Neural cell (in vitro differentiated cells): ENCODE data around the gene RPGRIP1L. TPM values are rescaled to one million over a fixed set of nuclear protein-coding genes. Genes with fewer than 3 reads are reported as not detected.

ENCODE experiments used
- H2AFZ ChIP-seq: fragments of 200-600, 300-800 bp; sonication (generic), shearing (Covaris generic); 2 replicates; pipeline ENCODE4 v1.6.0; 2014; ENCODE audit warnings: low read depth, mild to moderate bottlenecking, antibody characterized with exemption, low read length, moderate library complexity
- H3F3A ChIP-seq: fragments of 200-600 bp; shearing (Covaris generic); 2 replicates; pipeline ENCODE4 v1.6.1; 2016; ENCODE audit warnings: mild to moderate bottlenecking, moderate library complexity, mixed read lengths, antibody characterized with exemption, low read length; ENCODE audit not compliant: insufficient read depth, poor library complexity, severe bottlenecking
- H3K27ac ChIP-seq: fragments of 200-600, 300-800 bp; sonication (generic), shearing (Covaris generic); 2 replicates; pipeline ENCODE4 v1.5.1; 2014; ENCODE audit warnings: mild to moderate bottlenecking, low read length, moderate library complexity
- H3K27me3 ChIP-seq: fragments of 300-800, 200-600 bp; sonication (generic), shearing (Covaris generic); 2 replicates; pipeline ENCODE4 v1.6.0; 2014; ENCODE audit warnings: mild to moderate bottlenecking, low read depth, low read length, moderate library complexity; ENCODE audit not compliant: insufficient read depth
- H3K36me3 ChIP-seq: fragments of 300-800, 200-600 bp; sonication (generic), shearing (Covaris generic); 2 replicates; pipeline ENCODE4 v1.5.1; 2014; ENCODE audit warnings: mild to moderate bottlenecking, antibody characterized with exemption, low read length, moderate library complexity; ENCODE audit not compliant: insufficient read depth
- H3K4me2 ChIP-seq: fragments of 300-800, 200-600 bp; sonication (generic), shearing (Covaris generic); 2 replicates; pipeline ENCODE4 v1.6.0; 2014; ENCODE audit warnings: mild to moderate bottlenecking, low read length
- H3K4me3 ChIP-seq: fragments of 300-800, 200-600 bp; sonication (generic), shearing (Covaris generic); 2 replicates; pipeline ENCODE4 v1.5.1; 2014; ENCODE audit warnings: mild to moderate bottlenecking, low read length, moderate library complexity
- H3K79me2 ChIP-seq: fragments of 200-600 bp; shearing (Covaris generic); replicated peaks from 2 replicates; pipeline ENCODE4 v1.6.0; 2014; ENCODE audit warnings: mild to moderate bottlenecking, low read length, moderate library complexity; ENCODE audit not compliant: insufficient read depth
- H3K9ac ChIP-seq: fragments of 300-800, 200-600 bp; sonication (generic), shearing (Covaris generic); 2 replicates; pipeline ENCODE4 v1.6.1; 2016; ENCODE audit warnings: mild to moderate bottlenecking, low read length, mixed read lengths
- H3K9me2 ChIP-seq: fragments of 200-600 bp; shearing (Covaris generic); 2 replicates; pipeline ENCODE4 v1.6.1; 2016; ENCODE audit warnings: mild to moderate bottlenecking, low read length, mixed read lengths; ENCODE audit not compliant: insufficient read depth
- H3K9me3 ChIP-seq: fragments of 200-600, 300-800 bp; sonication (generic), shearing (Covaris generic); 2 replicates; pipeline ENCODE4 v1.6.1; 2016; ENCODE audit warnings: mild to moderate bottlenecking, mixed run types, low read length, moderate library complexity, mixed read lengths
- H4K20me1 ChIP-seq: fragments of 200-600 bp; shearing (Covaris generic); 2 replicates; pipeline ENCODE4 v1.6.1; 2016; ENCODE audit warnings: mild to moderate bottlenecking, mixed run types; ENCODE audit not compliant: insufficient read depth
- EP300 ChIP-seq: fragments of 450-650 bp; conservative IDR thresholded peaks from 2 replicates; pipeline ENCODE4 v1.6.1; 2014; ENCODE audit warnings: antibody characterized with exemption, mild to moderate bottlenecking, moderate library complexity; ENCODE audit not compliant: poor library complexity, severe bottlenecking
- EZH2 ChIP-seq: fragments of 200-600, 300-800 bp; shearing (Covaris generic), sonication (generic); IDR thresholded peaks from 2 replicates; pipeline ENCODE4 v1.6.1; 2014; ENCODE audit warnings: antibody characterized with exemption, low read length, borderline replicate concordance, mild to moderate bottlenecking; ENCODE audit not compliant: insufficient read depth, poor library complexity, severe bottlenecking
- MXI1 ChIP-seq: fragments of 450-650 bp; conservative IDR thresholded peaks from 2 replicates; pipeline ENCODE4 v1.6.1; 2014; ENCODE audit warnings: antibody characterized with exemption, mild to moderate bottlenecking; ENCODE audit not compliant: poor library complexity, severe bottlenecking
- POLR2AphosphoS5 ChIP-seq: IDR thresholded peaks from 2 replicates; pipeline ENCODE4 v1.6.1; 2012
- RAD21 ChIP-seq: fragments of 450-650 bp; conservative IDR thresholded peaks from 2 replicates; pipeline ENCODE4 v1.6.1; 2014; ENCODE audit warnings: antibody characterized with exemption, mild to moderate bottlenecking, moderate library complexity
- SMC3 ChIP-seq: fragments of 450-650 bp; conservative IDR thresholded peaks from 2 replicates; pipeline ENCODE4 v1.6.1; 2014; ENCODE audit warnings: antibody characterized with exemption, mild to moderate bottlenecking, moderate library complexity; ENCODE audit not compliant: poor library complexity
- TAF1 ChIP-seq: IDR thresholded peaks from 2 replicates; pipeline ENCODE4 v1.6.1; 2012; ENCODE audit warnings: low read depth
- polyA plus RNA-seq: library from polyadenylated mRNA; depleted of rRNA; stranded (reverse); fragments of >200 nt; gene quantifications from 2 replicates; pipeline ENCODE4 v1.2.3, GENCODE V29; 2014
- TF ChIP-seq, protein P1 (sequence below): fragments of 450-650 bp; IDR thresholded peaks from 2 replicates; pipeline ENCODE4 v1.5.1; 2014; ENCODE audit warnings: antibody characterized with exemption, mild to moderate bottlenecking, moderate library complexity; ENCODE audit not compliant: poor library complexity, severe bottlenecking
- TF ChIP-seq, protein P2 (sequence below): IDR thresholded peaks from 2 replicates; pipeline ENCODE4 v1.6.1; 2012; ENCODE audit warnings: borderline replicate concordance

RPGRIP1L gene
- polyA plus RNA-seq, 1 donor from 2014 or later = 24.6 TPM

DNA sequence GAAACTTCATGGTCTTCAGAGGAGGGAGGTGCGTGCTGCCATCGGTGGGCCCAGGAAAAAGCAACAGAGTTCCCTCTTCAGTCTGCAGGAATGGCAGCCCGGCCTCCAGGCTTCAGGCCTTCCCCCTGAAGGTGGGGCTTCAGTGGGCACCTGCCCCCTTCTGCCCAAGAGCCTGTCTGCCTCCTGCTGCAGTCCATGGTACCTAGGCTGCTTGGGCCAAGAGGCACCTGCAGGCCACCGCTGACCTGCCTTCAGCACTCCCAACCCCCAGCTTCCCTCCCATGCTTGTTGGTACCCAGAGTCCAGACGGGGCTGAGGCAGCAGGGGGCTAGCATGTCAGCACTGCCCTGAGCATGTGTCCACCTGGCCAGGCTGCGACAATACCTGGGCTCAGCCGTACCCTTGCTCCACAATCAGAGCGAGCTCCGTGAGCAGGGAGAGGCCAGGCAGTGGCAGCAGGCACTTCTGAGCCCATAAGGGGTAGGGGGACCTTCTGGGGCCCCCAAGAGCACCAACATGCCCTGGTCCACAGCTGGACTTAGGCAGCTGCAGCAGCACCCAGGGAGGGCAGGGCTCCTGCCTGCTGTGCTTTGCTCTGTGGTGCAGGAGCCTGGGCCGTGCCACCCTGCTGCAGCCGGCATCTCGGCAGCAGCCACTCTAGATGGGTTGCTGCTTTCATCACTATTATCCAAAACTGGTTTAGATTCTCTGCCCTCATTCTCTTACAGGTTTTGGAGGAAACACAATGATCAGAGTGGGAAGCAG is 123.4 kb downstream of the RPGRIP1L start:
- Histone ChIP-seq H3K4me2 (no peak overlapping the region), H3K9me2 (no peaks in the 10 kb centered on the region), H3K36me3 (no peaks in the 10 kb centered on the region), H4K20me1 (no peaks in the 10 kb centered on the region), H3K27ac (no peak overlapping the region), H3F3A (no peaks in the 10 kb centered on the region), H3K9ac (no peak overlapping the region), H3K27me3 (no peaks in the 10 kb centered on the region), H2AFZ (no peak overlapping the region), H3K79me2 (no peaks in the 10 kb centered on the region), H3K9me3 (no peaks in the 10 kb centered on the region), H3K4me3 (no peak overlapping the region)
- TF ChIP-seq, protein P1, sequence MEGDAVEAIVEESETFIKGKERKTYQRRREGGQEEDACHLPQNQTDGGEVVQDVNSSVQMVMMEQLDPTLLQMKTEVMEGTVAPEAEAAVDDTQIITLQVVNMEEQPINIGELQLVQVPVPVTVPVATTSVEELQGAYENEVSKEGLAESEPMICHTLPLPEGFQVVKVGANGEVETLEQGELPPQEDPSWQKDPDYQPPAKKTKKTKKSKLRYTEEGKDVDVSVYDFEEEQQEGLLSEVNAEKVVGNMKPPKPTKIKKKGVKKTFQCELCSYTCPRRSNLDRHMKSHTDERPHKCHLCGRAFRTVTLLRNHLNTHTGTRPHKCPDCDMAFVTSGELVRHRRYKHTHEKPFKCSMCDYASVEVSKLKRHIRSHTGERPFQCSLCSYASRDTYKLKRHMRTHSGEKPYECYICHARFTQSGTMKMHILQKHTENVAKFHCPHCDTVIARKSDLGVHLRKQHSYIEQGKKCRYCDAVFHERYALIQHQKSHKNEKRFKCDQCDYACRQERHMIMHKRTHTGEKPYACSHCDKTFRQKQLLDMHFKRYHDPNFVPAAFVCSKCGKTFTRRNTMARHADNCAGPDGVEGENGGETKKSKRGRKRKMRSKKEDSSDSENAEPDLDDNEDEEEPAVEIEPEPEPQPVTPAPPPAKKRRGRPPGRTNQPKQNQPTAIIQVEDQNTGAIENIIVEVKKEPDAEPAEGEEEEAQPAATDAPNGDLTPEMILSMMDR = no peak
- TF ChIP-seq RAD21 = no peak
- TF ChIP-seq SMC3 = no peak
- no peak for TF ChIP-seq EP300
- no peak for TF ChIP-seq TAF1
- no peak for TF ChIP-seq POLR2AphosphoS5
- TF ChIP-seq MXI1 = no peak
- TF ChIP-seq EZH2 = no peak
- TF ChIP-seq, protein P2, sequence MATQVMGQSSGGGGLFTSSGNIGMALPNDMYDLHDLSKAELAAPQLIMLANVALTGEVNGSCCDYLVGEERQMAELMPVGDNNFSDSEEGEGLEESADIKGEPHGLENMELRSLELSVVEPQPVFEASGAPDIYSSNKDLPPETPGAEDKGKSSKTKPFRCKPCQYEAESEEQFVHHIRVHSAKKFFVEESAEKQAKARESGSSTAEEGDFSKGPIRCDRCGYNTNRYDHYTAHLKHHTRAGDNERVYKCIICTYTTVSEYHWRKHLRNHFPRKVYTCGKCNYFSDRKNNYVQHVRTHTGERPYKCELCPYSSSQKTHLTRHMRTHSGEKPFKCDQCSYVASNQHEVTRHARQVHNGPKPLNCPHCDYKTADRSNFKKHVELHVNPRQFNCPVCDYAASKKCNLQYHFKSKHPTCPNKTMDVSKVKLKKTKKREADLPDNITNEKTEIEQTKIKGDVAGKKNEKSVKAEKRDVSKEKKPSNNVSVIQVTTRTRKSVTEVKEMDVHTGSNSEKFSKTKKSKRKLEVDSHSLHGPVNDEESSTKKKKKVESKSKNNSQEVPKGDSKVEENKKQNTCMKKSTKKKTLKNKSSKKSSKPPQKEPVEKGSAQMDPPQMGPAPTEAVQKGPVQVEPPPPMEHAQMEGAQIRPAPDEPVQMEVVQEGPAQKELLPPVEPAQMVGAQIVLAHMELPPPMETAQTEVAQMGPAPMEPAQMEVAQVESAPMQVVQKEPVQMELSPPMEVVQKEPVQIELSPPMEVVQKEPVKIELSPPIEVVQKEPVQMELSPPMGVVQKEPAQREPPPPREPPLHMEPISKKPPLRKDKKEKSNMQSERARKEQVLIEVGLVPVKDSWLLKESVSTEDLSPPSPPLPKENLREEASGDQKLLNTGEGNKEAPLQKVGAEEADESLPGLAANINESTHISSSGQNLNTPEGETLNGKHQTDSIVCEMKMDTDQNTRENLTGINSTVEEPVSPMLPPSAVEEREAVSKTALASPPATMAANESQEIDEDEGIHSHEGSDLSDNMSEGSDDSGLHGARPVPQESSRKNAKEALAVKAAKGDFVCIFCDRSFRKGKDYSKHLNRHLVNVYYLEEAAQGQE = no peak

DNA sequence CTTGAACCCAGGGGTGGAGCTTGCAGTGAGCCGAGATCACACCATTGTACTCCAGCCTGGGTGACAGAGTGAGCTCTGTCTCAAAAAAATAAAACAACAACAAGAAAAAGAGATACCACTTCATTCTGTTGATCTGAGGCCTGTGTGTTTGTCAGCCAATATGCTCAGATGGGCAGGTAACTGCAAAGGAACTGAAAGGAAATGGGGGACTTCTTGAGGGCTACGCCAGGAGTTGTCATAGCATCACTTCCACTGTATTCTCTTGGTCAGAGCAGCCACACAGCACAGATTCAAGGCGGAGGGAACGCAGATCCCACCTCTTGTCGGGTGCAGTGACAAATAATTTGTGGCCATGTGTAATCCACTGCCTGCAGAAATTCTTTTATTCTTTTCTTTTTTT is 126.8 kb downstream of the RPGRIP1L start:
- H3K9ac ChIP-seq = no peak overlapping the region
- no peaks in the 10 kb centered on the region for H3K9me3 ChIP-seq
- H2AFZ ChIP-seq = no peak overlapping the region
- no peak overlapping the region for H3K4me3 ChIP-seq
- no peaks in the 10 kb centered on the region for H3K36me3 ChIP-seq
- H3K9me2 ChIP-seq = no peaks in the 10 kb centered on the region
- no peaks in the 10 kb centered on the region for H3F3A ChIP-seq
- H3K79me2 ChIP-seq = no peaks in the 10 kb centered on the region
- no peak overlapping the region for H3K4me2 ChIP-seq
- H4K20me1 ChIP-seq = no peaks in the 10 kb centered on the region
- H3K27ac ChIP-seq = no peak overlapping the region
- no peaks in the 10 kb centered on the region for H3K27me3 ChIP-seq
- TF ChIP-seq RAD21 (no peak), TAF1 (no peak), POLR2AphosphoS5 (no peak), SMC3 (no peak), EZH2 (no peak), EP300 (no peak), MXI1 (no peak)
- TF ChIP-seq, protein P2 = no peak
- TF ChIP-seq, protein P1 = no peak
